Colonic mucosa (tissue), 4 donors: Measurements from ENCODE around the gene PNKD. TPM values are rescaled to one million over a fixed set of nuclear protein-coding genes. Genes with fewer than 3 reads are reported as not detected.

Source experiments
- DNase-seq: peaks from one replicate; pipeline ENCODE4 v3.0.0-alpha.2; 2020
- H3K27ac ChIP-seq: fragments of 200-600 bp; one replicate; pipeline ENCODE4 v1.8.0; 2021
- H3K27me3 ChIP-seq: fragments of 200-600 bp; one replicate; pipeline ENCODE4 v1.8.0; 2021
- H3K36me3 ChIP-seq: fragments of 200-600 bp; one replicate; pipeline ENCODE4 v1.8.0; 2021
- H3K4me1 ChIP-seq: fragments of 200-600 bp; one replicate; pipeline ENCODE4 v1.8.0; 2021; ENCODE audit warnings: mild to moderate bottlenecking
- H3K4me3 ChIP-seq: fragments of 200-600 bp; one replicate; pipeline ENCODE4 v1.8.0; 2021
- H3K9ac ChIP-seq, 2 donors: one replicate each; pipeline ENCODE4 v1.7.0; 2013; ENCODE audit warnings: control low read depth in 2 of 2, low read depth in 2 of 2, low read length in 2 of 2
- H3K9me3 ChIP-seq: fragments of 200-600 bp; one replicate; pipeline ENCODE4 v1.8.0; 2021
- CTCF ChIP-seq: fragments of 200-600 bp; IDR thresholded peaks from one replicate; pipeline ENCODE4 v1.8.0; 2022; ENCODE audit warnings: antibody characterized with exemption, mild to moderate bottlenecking
- intact Hi-C: fragments of 100-400 bp; cut with DNase I; formaldehyde crosslinking; loops from one replicate; pipeline ENCODE4 v1.14.1; 2022
- total RNA-seq, 2 donors: library from RNA; stranded (reverse); fragmentation: NEBNext Ultra II Directional in 1 of 2; extraction: Animal tissue kit (Norgen Biotek cat#: 25700) in 1 of 2; gene quantifications; one replicate each; pipeline ENCODE4 v1.2.1, GENCODE V29; 2021
- donor health status: healthy.
- donor health status: DM: no; HTN: no; CAD: no.
- donor health status: DM: no; HTN: no; CAD: no.

PNKD gene
- total RNA-seq, 2 donors from 2014 or later = 109 to 136 TPM

GRCh38 chr2:218381916-218382366 lies 111.6 kb downstream of the PNKD start, which contains the start of gene SLC11A1:
SLC11A1 (plus strand) TSS chr2:218382273; CDS start chr2:218382369, 96 bp downstream.
- Histone ChIP-seq H3K4me1 (no peaks in the 10 kb centered on the region), H3K27ac (no peak within 1 kb of the TSS), H3K9me3 (no peaks in the 10 kb centered on the region), H3K27me3 (no peaks in the 10 kb centered on the region), H3K36me3 (no peaks in the 10 kb centered on the region), H3K9ac (peak within 1 kb of the TSS in 1 of 2 donors; percentile 2), H3K4me3 (no peak within 1 kb of the TSS)
- no peak for TF ChIP-seq CTCF
- intact Hi-C loops = no loop called here
- DNase-seq = no peak

- Histone ChIP-seq H3K9ac (no peak overlapping the region), H3K27me3 (no peaks in the 10 kb centered on the region), H3K27ac (no peak overlapping the region), H3K4me1 (no peaks in the 10 kb centered on the region), H3K36me3 (no peaks in the 10 kb centered on the region), H3K4me3 (no peak overlapping the region), H3K9me3 (no peaks in the 10 kb centered on the region)
- no peak for TF ChIP-seq CTCF
- intact Hi-C loops = no loop called here
- no peak for DNase-seq
These were observed 112.5 kb downstream of the PNKD start for GRCh38 chr2:218382785-218383184.

GRCh38 chr2:218383892-218384519 lies 113.7 kb downstream of the PNKD start:
- Histone ChIP-seq H3K27ac (no peak overlapping the region), H3K4me1 (no peaks in the 10 kb centered on the region)

GRCh38 chr2:218384975-218385374 lies 114.7 kb downstream of the PNKD start:
- Histone ChIP-seq H3K9me3 (no peaks in the 10 kb centered on the region), H3K4me3 (no peak overlapping the region), H3K9ac (no peak overlapping the region), H3K27ac (no peak overlapping the region), H3K36me3 (no peaks in the 10 kb centered on the region), H3K4me1 (no peaks in the 10 kb centered on the region), H3K27me3 (no peaks in the 10 kb centered on the region)
- no peak for TF ChIP-seq CTCF
- intact Hi-C loops = no loop called here
- DNase-seq = no peak

More at GRCh38 chr2:218383892-218384519, 113.7 kb downstream of the PNKD start:
- intact Hi-C loops = no loop called here
- TF ChIP-seq CTCF = no peak
- Histone ChIP-seq H3K36me3 (no peaks in the 10 kb centered on the region), H3K9ac (no peak overlapping the region), H3K9me3 (no peaks in the 10 kb centered on the region), H3K27me3 (no peaks in the 10 kb centered on the region), H3K4me3 (no peak overlapping the region)
- no peak for DNase-seq

GRCh38 chr2:218386505-218387368 lies 116.4 kb downstream of the PNKD start:
- H3K27ac ChIP-seq = peak overlapping the region; percentile 42

More at GRCh38 chr2:218386505-218387368, 116.4 kb downstream of the PNKD start:
- no peak for DNase-seq
- no peak for TF ChIP-seq CTCF
- Histone ChIP-seq H3K27me3 (no peaks in the 10 kb centered on the region), H3K9me3 (no peaks in the 10 kb centered on the region), H3K4me3 (peak overlapping the region; percentile 34), H3K4me1 (no peaks in the 10 kb centered on the region), H3K9ac (peak overlapping the region in 1 of 2 donors; percentile 72), H3K36me3 (no peaks in the 10 kb centered on the region)
- intact Hi-C loops = no loop called here
